Stromal cell of bone marrow (primary cell): Measurements from ENCODE around the gene RGS7BP.
"Not testable (repeated sequence)": the region's sequence is repeated elsewhere in the genome, so short reads cannot be mapped to it uniquely, and the experiment has no call there.

Experiments
- DNase-seq: peaks from one replicate; pipeline ENCODE4 v3.0.0-alpha.2; 2012; ENCODE audit warnings: low read depth

The RGS7BP gene

DNA sequence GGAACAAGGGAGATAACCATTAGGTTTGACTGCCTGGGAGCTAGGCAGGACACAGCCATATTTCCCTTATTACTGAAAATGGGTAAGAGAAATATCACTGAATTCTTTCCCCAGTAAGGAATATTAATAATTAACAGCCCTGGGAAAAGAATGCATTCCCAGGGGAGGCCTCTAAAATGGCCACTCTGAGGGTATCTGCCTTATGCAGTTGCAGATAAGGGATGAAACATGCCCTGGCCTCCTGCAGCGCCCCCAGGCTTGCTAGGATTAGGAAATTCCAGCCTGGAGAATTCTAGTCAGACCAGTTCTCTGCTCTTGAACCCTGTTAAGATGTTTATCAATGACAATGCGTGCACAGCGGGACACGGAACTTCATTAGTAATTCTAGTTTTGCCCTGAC is 52.8 kb downstream of the RGS7BP start:
- DNase-seq = not testable (repeated sequence)

DNA sequence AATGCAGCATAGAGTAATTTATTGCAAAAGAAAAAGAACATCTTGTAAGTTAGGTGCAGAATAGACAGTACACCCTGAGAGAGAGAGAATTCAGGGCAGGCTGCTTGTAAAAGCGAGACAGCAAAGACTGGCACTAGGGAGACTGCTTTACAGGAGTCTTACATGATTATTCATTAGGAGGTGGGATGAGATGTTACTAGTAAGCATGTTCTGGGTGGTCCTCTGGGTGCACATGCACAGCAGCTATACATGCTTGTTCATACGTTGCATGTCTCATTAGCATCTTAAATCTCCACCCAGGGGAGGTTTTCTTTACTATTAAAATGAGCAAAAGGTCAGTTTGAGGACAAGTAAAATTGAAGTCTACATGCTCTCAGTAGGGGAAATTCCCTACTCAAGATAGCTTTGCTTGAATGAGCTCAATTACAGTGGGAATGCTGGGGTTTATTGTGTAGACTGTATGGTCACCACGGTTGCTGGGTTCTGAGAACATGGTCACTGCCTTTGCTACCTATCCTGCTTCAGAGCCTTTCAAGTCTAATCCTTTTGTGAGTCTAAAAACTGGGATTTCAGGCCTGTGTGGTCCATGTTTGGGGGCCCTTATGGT is 60.6 kb downstream of the RGS7BP start:
- DNase-seq = no peak

DNA sequence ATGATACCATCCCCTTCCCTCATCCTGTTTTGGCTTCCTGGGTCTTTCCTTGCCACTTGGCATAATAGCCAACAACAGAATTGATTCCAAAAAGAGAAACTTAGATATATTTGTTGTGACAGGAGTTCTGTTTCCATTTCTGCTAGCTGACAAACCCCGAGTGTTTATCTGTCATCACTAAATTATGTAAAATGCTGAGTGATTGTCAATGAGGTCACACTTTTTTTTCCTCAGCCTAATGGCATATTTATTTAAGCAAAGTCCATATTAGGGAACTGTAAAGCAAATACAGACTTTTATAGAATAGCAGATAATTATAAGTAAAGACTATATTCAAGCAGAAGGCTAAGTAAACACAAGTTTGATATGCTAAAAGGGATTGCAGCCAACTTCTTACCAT is 64.0 kb downstream of the RGS7BP start:
- no peak for DNase-seq

DNA sequence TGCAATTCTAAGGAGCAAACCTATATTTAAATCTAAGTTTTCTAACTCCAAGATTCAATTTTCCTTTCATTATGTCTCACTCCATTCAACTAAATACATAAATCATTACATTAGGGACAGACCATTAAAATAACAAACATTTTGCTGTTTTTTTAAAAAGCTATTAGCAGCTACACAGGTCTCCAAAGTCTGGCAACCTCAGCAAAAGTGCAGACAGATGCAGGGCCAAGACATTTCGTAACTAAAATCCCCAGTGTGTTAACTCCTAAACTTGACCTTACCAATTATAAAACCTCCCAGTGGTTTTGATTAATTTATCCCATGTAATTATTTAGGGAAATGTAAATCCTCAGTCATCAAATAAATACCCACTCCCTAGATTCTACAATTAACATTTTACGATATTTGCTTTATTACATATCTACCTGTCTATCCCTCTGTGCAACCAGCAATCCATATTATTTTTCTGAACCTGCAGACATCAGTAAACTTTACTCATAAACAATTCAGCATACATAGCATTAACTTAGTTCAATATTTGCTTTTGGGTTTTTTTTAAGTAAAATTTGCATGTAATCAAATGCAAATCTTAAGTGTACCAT is 64.7 kb downstream of the RGS7BP start:
- no peak for DNase-seq

DNA sequence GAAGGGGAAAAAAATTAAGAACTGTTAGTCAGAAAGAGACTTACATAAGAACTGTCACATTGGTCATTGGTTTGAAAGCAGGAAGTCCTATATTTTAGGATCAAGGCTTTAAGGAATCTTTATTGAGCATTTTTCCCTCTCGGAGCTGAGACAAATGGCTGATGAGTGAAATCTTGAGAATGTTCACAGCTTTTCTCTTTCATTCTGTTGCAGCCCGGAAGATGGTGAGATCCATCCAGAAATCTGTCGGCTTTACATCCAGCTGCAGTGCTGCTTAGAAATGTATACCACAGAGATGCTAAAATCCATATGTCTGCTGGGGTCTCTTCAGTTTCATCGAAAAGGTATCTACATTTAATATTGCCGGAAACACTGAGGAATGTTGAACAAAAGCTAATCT is 69.7 kb downstream of the RGS7BP start:
- no peak for DNase-seq

DNA sequence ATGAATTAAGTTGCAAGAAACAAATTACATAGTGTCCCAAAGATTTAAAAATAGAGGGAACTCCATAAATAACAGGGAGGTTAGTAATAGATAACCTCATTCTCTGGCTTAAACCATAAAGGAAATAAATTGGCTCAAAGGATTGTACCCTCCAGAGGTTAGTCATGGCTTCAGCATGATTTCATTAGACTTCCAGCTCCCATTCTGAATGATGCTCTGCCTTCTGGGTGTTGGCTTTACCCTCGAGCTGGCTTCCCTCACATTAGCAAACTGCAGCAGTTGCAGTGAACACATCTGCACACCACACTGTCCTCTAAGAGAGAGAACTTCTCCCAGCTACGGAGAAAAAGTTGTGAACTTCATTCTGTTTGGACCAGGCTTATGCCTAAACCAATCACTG is 70.4 kb downstream of the RGS7BP start:
- DNase-seq = no peak

DNA sequence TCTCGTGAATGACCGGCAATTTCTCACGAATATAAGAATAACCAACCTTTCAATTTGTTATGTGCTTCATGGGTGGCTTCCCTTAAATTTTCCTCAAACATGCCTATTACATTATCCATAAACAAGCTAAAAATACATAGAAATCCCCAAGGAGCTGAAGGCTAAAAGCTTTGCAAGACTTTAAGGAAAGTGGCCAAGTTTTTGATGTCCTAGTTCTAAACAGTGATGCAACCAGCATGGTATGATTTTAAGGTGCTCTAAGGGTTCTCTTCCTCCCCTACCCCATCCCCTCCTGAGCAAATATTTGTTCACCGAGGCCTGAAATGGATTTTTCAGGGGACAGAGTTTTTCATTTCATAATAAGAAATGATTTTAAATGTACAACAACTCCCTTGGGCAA is 79.8 kb downstream of the RGS7BP start:
- DNase-seq = no peak

DNA sequence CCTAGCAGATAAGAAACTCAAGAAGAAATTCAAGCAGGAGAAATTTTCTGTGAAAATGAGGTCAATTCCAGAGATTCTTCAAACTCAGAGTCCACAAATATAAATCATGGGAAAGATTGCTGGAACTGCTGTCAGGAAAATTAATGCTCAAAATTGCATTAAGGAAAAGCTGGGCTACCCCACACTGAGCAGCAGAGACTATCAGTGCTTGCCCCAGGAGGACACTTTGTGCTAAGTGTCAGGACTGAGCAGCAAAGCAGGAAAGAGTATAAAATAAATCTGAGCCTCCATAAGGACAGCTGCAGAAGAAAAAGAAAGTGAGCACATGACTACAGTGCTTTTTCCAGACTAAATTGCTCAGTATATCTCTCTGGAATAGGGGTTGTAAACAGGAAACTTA is 81.6 kb downstream of the RGS7BP start:
- no peak for DNase-seq

DNA sequence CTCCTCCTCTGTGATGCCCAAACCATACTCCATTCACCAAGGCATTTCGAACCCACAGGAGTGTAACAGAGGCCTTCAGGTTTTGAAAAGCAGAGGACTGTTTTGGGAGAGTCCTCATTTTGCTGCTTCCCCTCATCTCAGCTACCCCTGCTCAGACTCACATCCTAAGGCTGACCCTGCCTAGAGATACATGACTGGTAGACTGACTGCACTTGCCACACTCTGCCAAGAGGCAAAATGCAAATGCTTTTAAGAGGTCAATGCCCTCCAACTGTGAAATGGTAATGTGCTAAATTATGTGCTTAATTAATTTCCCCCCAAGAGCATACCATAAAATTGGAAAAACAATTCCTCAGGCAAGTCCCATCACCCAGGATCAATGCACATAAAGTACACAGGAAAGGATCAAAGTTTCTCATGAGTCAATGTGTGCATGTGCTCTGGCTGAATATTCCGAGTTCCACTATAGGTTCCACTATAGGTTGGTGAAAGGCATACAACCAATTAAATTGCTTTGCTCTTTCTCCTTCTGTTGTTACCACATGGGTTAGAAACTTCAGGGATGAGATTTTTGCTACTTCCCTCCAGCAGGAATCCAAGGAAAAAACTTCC is 87.0 kb downstream of the RGS7BP start:
- no peak for DNase-seq

DNA sequence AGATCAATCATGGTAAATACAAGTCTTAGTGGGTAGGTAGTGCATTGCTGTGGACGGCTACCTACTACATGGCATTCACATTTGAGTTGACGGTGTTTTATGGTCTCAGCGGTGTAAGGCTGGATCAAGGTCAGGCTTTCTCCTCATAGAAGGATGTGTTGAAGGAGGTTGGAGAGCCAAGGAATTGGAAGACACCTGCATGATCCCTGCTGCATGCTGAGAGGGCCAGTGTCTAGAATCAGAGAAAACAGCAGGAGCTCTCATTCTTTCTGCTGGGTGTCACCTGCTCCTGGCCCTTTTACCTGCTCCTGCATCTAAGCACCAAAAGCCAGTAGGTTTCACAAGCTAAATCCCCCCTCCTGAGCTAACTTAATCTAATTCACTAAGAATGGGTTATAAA is 88.2 kb downstream of the RGS7BP start:
- DNase-seq = no peak

DNA sequence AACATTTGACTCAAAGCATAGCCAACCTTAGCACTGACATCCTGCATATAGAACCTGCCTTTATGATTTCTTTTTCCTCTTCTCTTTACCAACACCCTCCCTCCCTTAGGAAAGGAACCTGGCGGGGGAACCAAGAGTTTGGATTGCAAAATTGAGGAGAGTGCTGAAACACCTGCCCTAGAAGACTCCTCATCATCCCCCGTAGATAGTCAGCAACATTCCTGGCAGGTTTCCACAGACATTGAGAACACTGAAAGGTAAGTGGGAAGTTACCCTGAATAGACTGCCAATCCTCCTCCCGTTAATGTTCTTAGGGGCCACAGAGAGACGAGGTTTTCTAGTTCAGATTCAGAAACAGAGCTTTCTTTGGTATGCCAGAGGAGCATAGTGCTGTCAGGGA is 88.8 kb downstream of the RGS7BP start:
- no peak for DNase-seq

DNA sequence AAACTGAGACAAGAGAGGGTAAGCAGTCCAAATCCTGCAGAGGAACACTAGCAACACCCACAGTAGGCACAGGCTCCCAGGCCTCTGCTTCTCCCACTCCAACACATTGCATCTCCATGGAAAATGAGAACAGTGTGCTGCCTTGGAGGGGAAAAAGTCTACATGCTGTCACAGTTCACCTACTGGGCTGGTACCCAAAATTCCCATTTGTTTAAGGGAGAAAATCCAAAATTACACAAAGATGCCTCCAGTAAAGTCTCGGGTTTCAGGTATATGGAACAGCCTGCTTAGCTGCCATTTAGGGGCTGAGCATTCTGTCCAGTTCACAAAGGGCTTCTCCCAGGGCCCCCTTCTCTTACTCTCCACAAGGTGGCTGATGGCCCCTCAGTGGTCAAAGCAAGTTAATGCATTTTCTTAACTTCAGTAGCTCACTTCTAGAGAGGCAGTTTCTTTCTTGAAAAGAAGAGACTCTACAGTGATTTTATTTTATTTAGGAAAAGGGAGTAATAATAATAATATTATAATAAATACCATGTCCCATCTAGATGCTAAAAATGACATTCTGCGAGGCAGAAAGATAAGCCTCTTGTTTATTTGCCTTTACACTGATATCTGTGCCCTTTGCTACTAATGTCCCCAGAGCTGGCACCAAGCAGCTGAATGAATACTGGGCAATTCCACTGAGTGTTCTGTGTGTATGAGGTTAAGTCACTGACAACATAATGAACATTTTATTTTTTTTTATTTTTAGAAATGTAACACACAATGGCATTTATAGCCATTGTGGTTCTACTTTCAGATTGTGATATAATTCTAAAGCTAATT is 89.4 kb downstream of the RGS7BP start:
- no peak for DNase-seq

DNA sequence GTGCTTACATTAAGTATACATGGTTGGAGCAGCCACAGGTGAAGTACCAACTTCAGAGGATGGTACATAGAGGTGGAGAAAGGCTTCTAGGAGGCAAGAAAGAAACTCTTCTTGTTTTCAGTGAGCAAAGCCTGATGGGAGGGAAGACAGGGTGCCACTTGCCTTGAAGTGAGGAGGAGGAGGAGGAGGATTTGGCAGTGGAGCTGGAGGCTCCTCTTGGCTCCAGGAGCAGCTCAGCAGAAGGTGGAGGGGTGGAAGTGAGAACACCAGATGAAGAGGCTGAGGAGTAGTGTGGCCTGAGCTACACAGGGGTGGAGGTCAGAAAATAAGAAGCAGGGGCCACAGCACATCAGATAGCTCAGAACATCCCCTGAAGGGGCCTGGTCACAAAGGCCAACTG is 93.4 kb downstream of the RGS7BP start:
- DNase-seq = no peak

DNA sequence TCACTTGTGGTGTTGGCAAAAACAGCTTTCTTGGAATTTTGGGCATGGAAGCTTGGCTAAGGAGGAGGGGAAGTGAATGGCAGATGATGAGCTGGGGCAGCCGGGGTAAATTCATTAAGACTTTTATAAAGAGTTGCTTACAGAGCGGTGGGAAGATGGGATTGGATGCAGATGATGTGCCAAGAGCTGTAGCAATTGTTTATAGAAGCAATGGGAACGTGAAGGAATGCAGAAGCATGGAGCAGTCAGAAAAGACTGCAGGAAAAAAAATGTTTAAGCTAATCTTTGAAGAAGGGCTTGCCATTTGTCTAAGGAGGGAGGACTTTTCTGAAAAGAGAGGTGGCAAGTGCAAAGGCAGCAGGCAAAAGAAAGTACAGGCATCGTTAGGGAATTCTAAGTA is 97.9 kb downstream of the RGS7BP start:
- DNase-seq = no peak

DNA sequence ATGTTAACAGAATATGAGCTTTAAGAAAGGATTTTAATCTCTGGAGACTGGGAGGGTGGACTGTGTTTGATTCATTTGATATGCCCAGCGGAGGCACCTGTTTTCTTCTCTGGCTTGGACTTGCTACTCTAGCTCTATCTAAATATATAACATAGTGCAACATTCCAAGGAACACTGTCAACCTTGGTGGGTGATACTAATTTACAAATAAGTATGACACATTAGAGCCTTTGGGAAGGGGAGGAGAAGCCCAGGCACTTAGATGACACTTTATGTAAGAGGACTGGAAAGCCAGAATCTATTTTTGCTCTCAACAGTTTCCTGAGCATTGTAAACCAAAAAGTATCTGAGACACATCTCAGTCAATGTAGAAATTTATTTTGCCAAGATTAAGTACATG is 101.1 kb downstream of the RGS7BP start:
- no peak for DNase-seq

DNA sequence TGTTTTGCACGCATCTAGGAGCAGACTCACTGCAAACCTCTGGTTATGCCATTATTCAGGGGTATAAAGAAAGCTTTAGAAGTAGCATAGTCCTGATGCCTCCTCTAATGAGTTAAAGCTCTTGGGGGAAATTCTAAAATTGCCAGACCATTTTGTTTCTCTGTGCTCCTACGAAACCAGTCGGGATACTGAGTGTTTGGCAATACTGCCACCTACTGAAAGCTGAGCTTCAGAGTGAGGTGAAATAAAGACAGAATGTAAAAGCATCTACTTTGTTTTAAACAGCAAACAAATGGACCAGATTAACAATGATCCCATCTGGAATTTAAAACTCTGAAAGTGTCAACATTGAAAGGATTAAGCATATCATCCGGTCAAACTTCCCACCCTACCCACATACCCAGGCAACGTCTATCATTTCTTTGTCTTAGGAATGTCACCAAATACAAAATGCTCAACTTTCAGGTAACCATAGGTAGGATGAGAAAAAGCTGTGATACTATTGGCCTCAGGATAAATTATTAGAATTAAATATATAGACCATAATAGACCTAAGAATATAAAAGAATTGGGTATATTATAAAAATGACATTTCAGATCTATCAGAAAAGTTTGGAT is 106.6 kb downstream of the RGS7BP start:
- DNase-seq = peak; percentile 57

DNA sequence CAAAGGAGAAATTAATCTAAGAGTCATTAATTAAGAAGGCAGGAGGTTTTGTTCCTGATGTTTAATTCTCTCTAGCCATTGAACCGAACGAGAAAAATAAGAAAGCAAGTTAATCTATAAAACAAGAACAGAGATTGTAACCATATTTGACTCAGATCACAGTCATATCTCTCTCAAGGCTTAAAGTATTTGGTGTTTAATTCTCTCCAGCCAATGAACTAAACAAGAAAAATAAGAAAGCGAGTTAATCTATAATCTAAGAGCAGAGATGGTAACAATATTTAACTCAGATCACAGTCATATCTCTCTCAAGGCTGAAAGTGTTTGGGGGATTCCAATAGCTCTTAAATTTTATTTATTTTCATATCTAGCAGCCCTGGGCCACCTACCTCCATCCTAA is 110.1 kb downstream of the RGS7BP start:
- DNase-seq = no peak

DNA sequence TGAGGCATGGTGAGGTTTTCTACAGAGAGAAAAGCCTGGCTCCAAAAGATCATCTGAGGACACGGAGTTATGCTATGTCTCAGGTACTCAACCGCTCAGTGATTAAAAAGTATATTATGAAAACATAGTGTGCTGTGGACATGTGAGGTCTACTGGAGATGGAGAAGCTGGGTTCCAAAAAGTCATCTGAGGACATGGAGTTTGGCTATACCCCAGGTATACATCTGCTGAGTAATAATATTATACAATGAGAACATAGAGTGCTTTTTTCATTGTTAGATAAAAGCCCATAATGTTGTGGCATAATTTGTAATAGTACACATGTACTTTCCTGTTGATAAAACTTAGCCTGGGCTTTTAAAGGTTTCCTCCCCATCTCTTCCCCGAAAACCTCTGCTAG is 113.8 kb downstream of the RGS7BP start:
- no peak for DNase-seq

DNA sequence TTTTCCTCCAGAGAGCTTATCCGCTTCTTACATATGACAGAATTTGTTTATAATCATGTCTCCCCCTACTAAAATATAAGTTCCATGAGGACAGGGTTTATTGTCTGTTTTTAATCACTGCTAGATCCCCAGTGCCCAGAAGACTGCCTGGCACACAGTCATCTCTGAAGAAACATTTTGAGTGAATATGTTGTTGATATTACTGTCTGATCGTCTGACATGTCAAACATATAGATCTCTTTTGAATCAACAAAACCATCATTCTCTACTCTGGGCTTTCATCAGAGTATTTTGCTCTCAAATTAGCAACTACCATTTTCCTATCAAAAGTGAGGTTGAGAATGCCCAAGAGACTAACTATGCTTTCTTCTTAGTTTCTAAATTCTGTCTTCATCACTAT is 117.2 kb downstream of the RGS7BP start:
- no peak for DNase-seq

DNA sequence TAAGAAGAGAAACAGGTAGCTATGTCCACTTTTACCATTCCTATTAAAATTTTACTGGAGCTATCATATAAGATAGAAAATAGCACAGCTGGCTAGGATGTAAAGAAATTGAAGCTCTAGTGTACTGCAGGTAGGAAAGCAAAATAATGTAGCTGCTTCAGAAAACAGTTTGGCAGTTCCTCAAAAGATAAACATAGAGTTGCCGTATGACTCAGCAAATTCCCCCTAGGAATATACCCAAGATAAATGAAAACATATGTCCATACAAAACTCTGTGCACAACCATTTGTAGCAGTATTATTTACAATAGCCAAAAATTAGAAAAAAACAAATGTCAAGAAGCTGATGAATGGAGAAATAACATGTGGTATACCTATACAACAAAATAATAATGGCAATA is 119.9 kb downstream of the RGS7BP start:
- no peak for DNase-seq

DNA sequence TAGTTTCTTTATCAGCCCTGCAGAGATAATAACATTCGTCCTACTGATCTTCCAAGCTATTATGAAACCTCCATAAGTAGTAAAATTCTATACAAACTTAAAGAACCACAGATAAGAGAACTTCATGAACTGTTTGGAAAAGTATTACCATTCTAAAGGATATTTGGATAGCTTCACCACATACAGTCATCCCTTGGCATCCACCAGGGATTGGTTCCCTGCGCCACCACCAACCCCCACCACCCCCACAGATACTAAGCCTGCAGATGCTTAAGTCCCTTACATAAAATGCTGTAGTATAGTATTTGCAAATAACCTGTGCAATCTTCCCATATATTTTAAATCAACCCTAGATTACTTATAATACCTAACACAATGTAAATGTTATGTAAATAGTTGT is 123.1 kb downstream of the RGS7BP start:
- no peak for DNase-seq

DNA sequence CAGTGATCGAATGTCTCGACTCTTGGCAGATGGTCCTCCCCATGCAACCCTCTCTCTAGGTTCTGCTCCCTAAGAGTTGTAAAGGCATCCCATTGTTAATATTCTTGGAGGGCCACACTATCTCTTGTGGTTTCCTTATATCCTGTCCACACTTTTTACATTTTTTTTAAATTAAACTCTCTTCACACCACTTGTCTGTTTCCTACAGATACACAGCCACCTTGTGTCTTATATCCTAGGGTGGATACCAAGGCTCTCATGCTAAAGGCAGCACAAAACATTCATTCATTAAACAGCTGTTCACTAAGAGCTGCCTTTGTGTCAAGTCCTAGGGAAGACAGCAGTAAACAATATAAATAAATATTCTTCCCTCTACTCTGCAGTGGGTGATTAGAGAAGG is 124.0 kb downstream of the RGS7BP start:
- no peak for DNase-seq

DNA sequence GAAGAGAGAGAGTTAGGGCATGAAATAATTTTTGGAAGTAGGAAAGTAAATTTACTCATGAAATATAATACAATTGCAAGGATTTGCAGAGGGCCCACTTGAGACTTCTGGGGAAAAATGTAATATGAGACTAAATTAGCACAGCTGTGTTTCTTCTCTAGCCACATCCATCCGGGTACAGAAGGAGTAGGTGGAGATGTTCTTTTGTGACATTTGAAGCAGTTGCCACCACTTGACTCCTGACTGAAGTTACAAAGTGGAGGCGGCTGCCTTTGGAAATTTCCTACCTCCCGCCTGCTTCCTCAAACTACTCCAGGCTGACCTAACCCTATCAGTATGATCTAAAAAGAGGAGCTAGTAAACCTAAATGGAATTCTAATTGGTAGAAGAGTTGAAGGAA is 126.4 kb downstream of the RGS7BP start:
- DNase-seq = no peak
